Activated T-helper 1 cell treated with Interleukin-2 at 50 U/mL for 16 hours (primary cell): Measurements from ENCODE around the gene MSRB3.
"Not testable (repeated sequence)": the region's sequence is repeated elsewhere in the genome, so short reads cannot be mapped to it uniquely, and the experiment has no call there.

ENCODE experiments used
- DNase-seq: peaks from one replicate; pipeline ENCODE4 v3.0.0-alpha.2; 2020; ENCODE audit warnings: low read depth

MSRB3 gene

GRCh38 chr12:65403188-65403587 lies 124.7 kb downstream of the MSRB3 start:
- DNase-seq: no peak

GRCh38 chr12:65407388-65408149 lies 129.1 kb downstream of the MSRB3 start:
- no peak for DNase-seq

- no peak for DNase-seq
Observed at GRCh38 chr12:65408441-65408840, 130.0 kb downstream of the MSRB3 start.

- DNase-seq: no peak
Observed at GRCh38 chr12:65409726-65410125, 131.2 kb downstream of the MSRB3 start.

- DNase-seq: no peak
Observed at GRCh38 chr12:65411171-65411570, 132.7 kb downstream of the MSRB3 start.

GRCh38 chr12:65414526-65414925 lies 136.0 kb downstream of the MSRB3 start:
- no peak for DNase-seq

- no peak for DNase-seq
Observed at GRCh38 chr12:65415826-65416225, 137.3 kb downstream of the MSRB3 start.

- no peak for DNase-seq
Observed at GRCh38 chr12:65419284-65420072, 141.0 kb downstream of the MSRB3 start.

- no peak for DNase-seq
Observed at GRCh38 chr12:65420941-65421340, 142.5 kb downstream of the MSRB3 start.

GRCh38 chr12:65427646-65428045 lies 149.2 kb downstream of the MSRB3 start:
- DNase-seq: no peak

GRCh38 chr12:65430006-65430405 lies 151.5 kb downstream of the MSRB3 start:
- no peak for DNase-seq

GRCh38 chr12:65430571-65431306 lies 152.3 kb downstream of the MSRB3 start:
- DNase-seq: no peak

- DNase-seq: no peak
Observed at GRCh38 chr12:65432114-65432513, 153.6 kb downstream of the MSRB3 start.

GRCh38 chr12:65432651-65433050 lies 154.2 kb downstream of the MSRB3 start:
- no peak for DNase-seq

GRCh38 chr12:65434737-65435136 lies 156.3 kb downstream of the MSRB3 start:
- DNase-seq: no peak

GRCh38 chr12:65443038-65443437 lies 164.6 kb downstream of the MSRB3 start:
- DNase-seq: no peak

- DNase-seq: no peak
Observed at GRCh38 chr12:65444996-65445395, 166.5 kb downstream of the MSRB3 start.

- no peak for DNase-seq
Observed at GRCh38 chr12:65446901-65447300, 168.4 kb downstream of the MSRB3 start.

GRCh38 chr12:65449400-65449799 lies 170.9 kb downstream of the MSRB3 start:
- DNase-seq: no peak

GRCh38 chr12:65450625-65451024 lies 172.1 kb downstream of the MSRB3 start:
- no peak for DNase-seq

- no peak for DNase-seq
Observed at GRCh38 chr12:65454115-65454787, 175.8 kb downstream of the MSRB3 start.

GRCh38 chr12:65457341-65457740 lies 178.9 kb downstream of the MSRB3 start:
- DNase-seq: not testable (repeated sequence)
